GM12878 (cell line): ENCODE data around the gene ARL6. TPM values are rescaled to one million over a fixed set of nuclear protein-coding genes. Genes with fewer than 3 reads are reported as not detected.
A peak's percentile ranks its signal among the peaks of the same experiment; 100 is the strongest.

Source experiments
- BCL11A ChIP-seq: IDR thresholded peaks from 2 replicates; pipeline ENCODE4 v1.6.1; 2011; ENCODE audit warnings: low read depth, low read length
- BHLHE40 ChIP-seq, 2 experiments: fragments of 450-650 bp in 1 of 2; IDR thresholded peaks; 2 replicates each; pipeline ENCODE4 v1.6.1; 2011 to 2017; ENCODE audit warnings: low read depth in 2 of 2, borderline replicate concordance in 1 of 2, improper control_type of control experiment in 1 of 2, low read length in 1 of 2, mild to moderate bottlenecking in 1 of 2
- CHD2 ChIP-seq: IDR thresholded peaks from 2 replicates; pipeline ENCODE4 v1.6.1; 2011; ENCODE audit warnings: low read depth, low read length, improper control_type of control experiment, borderline replicate concordance
- E4F1 ChIP-seq: fragments of 450-650 bp; IDR thresholded peaks from 2 replicates; pipeline ENCODE4 v1.6.1; 2018; ENCODE audit warnings: borderline replicate concordance, mild to moderate bottlenecking; ENCODE audit not compliant: partially characterized antibody
- EZH2 ChIP-seq: IDR thresholded peaks from 2 replicates; pipeline ENCODE4 v1.6.1; 2012; ENCODE audit warnings: low read depth, mild to moderate bottlenecking, control low read depth, inconsistent platforms, low read length, borderline replicate concordance; ENCODE audit not compliant: control insufficient read depth
- LARP7 ChIP-seq: fragments of 450-650 bp; IDR thresholded peaks from 2 replicates; pipeline ENCODE4 v1.6.1; 2017; ENCODE audit warnings: mild to moderate bottlenecking
- NR2C2 ChIP-seq: IDR thresholded peaks from 2 replicates; pipeline ENCODE4 v1.6.1; 2011; ENCODE audit warnings: borderline replicate concordance, low read depth; ENCODE audit not compliant: control insufficient read depth, insufficient read length
- NR2F1 ChIP-seq: fragments of 450-650 bp; conservative IDR thresholded peaks from 2 replicates; pipeline ENCODE4 v1.6.1; 2017; ENCODE audit warnings: mild to moderate bottlenecking
- POLR2A ChIP-seq: IDR thresholded peaks from 2 replicates; pipeline ENCODE4 v1.6.1; 2011; ENCODE audit warnings: low read depth, mild to moderate bottlenecking, low read length
- RB1 ChIP-seq: fragments of 450-650 bp; formaldehyde crosslinking; IDR thresholded peaks from 2 replicates; pipeline ENCODE4 v1.6.1; 2017; ENCODE audit warnings: mild to moderate bottlenecking, borderline replicate concordance
- RCOR1 ChIP-seq: conservative IDR thresholded peaks from 2 replicates; pipeline ENCODE4 v1.6.1; 2012; ENCODE audit warnings: low read depth, low read length, improper control_type of control experiment
- RELA ChIP-seq: fragments of 450-650 bp; IDR thresholded peaks from 2 replicates; pipeline ENCODE4 v1.8.0; 2014; ENCODE audit warnings: borderline replicate concordance; ENCODE audit not compliant: partially characterized antibody
- REST ChIP-seq: IDR thresholded peaks from 2 replicates; pipeline ENCODE4 v1.6.1; 2012; ENCODE audit warnings: mild to moderate bottlenecking, low read depth, low read length
- SMARCA5 ChIP-seq: fragments of 450-650 bp; IDR thresholded peaks from 2 replicates; pipeline ENCODE4 v1.6.1; 2017; ENCODE audit warnings: mild to moderate bottlenecking
- TAF1 ChIP-seq: IDR thresholded peaks from 2 replicates; pipeline ENCODE4 v1.6.1; 2011; ENCODE audit warnings: mild to moderate bottlenecking, low read depth, low read length, borderline replicate concordance
- TCF7 ChIP-seq: IDR thresholded peaks from 2 replicates; pipeline ENCODE4 v1.6.1; 2014; ENCODE audit warnings: antibody characterized with exemption, borderline replicate concordance
- USF1 ChIP-seq: IDR thresholded peaks from 2 replicates; pipeline ENCODE4 v1.6.1; 2011; ENCODE audit warnings: borderline replicate concordance, low read depth, mild to moderate bottlenecking, moderate library complexity, mixed read lengths, low read length; ENCODE audit not compliant: insufficient read depth; ENCODE audit errors: extremely low read length
- WRNIP1 ChIP-seq: IDR thresholded peaks from 2 replicates; pipeline ENCODE4 v1.6.1; 2011; ENCODE audit warnings: low read depth, low read length, improper control_type of control experiment, borderline replicate concordance
- YBX1 ChIP-seq: fragments of 450-650 bp; IDR thresholded peaks from 2 replicates; pipeline ENCODE4 v1.6.1; 2016; ENCODE audit warnings: antibody characterized with exemption
- ZBED1 ChIP-seq: IDR thresholded peaks from 2 replicates; pipeline ENCODE4 v1.6.1; 2016; ENCODE audit warnings: borderline replicate concordance
- polyA plus RNA-seq, 11 experiments: library from polyadenylated mRNA; depleted of rRNA in 4 of 11; unstranded in 6 of 11; stranded (reverse) in 5 of 11; fragments of >200 nt; fragmentation: Nextera tagmentation in 4 of 11; fragmentation: Illumina TruSeq in 1 of 11; extraction: Ambion mirVana in 4 of 11; extraction: Trizol in 1 of 11; gene quantifications; 1 replicate in 1 of 11; 2 replicates in 10 of 11; pipeline versions ENCODE4 v1.2.1 to v1.2.3, GENCODE V29; 2011 to 2016; ENCODE audit warnings: inconsistent platforms in 2 of 11, missing spikeins in 2 of 11, low read depth in 1 of 11
- total RNA-seq, 4 experiments: library from RNA; depleted of rRNA in 3 of 4; stranded (reverse); fragments of >200 nt in 3 of 4; fragmentation: Illumina TruSeq in 1 of 4; extraction: Trizol in 1 of 4; gene quantifications; 2 replicates each; pipeline versions ENCODE4 v1.2.1 to v1.2.3, GENCODE V29; 2013 to 2021

The ARL6 gene
- total and polyA plus RNA-seq, 10 of the 15 experiments (the other 5 are each of a cell fraction or from before 2014, with no cell fraction given), result 2.0 to 7.3 (median 4.3) TPM

GRCh38 chr3:97821774-97822358 lies 57.3 kb downstream of the ARL6 start, which contains the start of gene CRYBG3 (continued):
- TF ChIP-seq E4F1 (no peak), RCOR1 (no peak), RELA (no peak), BHLHE40 (IDR thresholded peaks at IDR 0.05; ENCODE audit: borderline replicate concordance in 1 of 2, low read depth in 2 of 2, low read length in 1 of 2) (peak; percentile 20 to 67; a peak in 3 of 4 replicates), RB1 (0 out of 2 replicates have a peak, but pooled peaks have one; percentile 37), SMARCA5 (no peak), ZBED1 (no peak), BCL11A (no peak), EZH2 (no peak), YBX1 (no peak), CHD2 (no peak), LARP7 (peak; percentile 74), NR2F1 (0 out of 2 replicates have a peak, but pooled peaks have one; percentile 11), USF1 (no peak), POLR2A (peak; percentile 93), TCF7 (no peak), TAF1 (0 out of 2 replicates have a peak, but pooled peaks have one; percentile 66), NR2C2 (no peak), REST (0 out of 2 replicates have a peak, but pooled peaks have one; percentile 19), WRNIP1 (no peak)
